Stimulated activated CD4-positive, alpha-beta T cell treated with anti-CD3 and anti-CD28 coated beads, TNF-alpha, amount 100 ng/mL, for 4 hours (primary cell): ENCODE results near the gene PLD1.
"Not testable (repeated sequence)": the region's sequence is repeated elsewhere in the genome, so short reads cannot be mapped to it uniquely, and the experiment has no call there.

Source experiments
- DNase-seq, 3 experiments: peaks; one replicate each; pipeline ENCODE4 v3.0.0-alpha.2; 2020; ENCODE audit warnings: low read depth in 3 of 3

Gene PLD1

GRCh38 chr3:171699601-171700000 is 110.7 kb downstream of the PLD1 start:
- no peak for DNase-seq

DNA sequence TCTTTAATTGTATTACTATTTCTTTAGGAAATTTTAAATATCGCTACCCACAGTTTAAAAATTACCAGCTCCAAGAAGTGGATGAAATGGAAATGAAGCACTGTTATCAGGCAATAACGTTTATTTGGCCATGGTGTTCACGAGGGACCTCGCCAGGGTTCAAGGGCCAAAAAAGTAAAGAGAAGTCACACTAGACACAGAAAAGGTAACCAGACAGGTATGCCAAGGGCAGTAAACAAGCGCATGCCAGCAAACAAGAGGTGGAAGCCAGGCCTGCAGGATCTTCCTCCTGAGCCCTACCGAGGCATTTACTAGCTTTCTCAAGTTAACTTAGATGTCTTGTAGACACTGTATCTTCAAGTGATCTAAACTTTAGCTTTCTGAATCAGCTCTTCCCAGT is 113.5 kb downstream of the PLD1 start:
- DNase-seq, result no peak

DNA sequence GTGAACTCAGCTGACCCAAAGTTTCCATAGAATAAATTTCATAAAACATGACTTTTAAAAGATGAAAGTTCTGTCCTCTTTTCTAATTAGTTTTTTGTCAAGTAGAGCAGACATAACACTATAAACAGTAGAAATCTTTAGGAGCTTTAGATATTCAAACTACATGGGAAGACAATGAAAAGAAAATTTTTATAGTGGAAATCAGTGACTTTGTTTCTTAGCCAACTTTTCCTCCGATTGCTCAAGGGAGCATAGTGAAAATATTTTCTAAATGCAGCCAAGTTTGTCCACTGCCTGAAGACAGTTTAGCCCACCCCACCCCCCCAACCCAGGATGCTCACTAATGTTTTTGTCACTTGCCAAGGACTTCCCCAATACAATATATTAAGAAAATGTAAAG is 114.9 kb downstream of the PLD1 start:
- no peak for DNase-seq

DNA sequence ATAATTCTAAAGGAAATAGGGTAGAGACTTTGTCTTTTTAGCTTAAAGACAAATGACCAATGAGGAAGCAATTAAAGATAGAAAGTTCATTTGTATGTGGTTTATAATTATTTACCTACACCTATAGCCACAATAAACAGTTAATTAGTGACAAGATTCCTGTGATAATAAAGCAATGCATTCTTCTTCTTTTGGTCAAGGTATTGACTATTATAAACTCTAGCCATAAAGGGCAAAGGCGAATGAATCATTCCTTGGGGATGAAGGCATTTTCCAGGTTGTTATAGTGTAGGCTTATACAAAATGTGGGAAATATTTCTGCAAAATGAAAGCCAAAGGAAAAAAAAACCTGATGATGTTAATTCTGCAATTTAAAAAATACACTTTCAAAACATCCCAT is 115.4 kb downstream of the PLD1 start:
- no peak for DNase-seq

DNA sequence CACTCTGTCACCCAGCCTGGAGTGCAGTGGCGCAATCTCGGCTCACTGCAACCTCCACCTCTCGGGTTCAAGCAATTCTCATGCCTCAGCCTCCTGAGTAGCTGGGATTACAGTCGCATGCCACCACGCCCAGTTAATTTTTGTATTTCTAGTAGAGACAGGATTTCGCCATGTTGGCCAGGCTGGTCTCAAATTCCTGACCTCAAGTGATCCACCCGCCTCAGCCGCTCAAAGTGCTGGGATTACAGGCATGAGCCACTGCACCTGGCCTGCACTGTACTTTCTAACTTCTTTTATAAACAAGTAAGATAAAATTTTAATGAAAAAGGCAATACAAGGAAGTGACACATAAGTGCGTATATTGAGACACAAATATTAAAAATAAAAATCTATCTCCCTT is 117.7 kb downstream of the PLD1 start:
- DNase-seq, result not testable (repeated sequence)

GRCh38 chr3:171691485-171691884 is 118.8 kb downstream of the PLD1 start:
- DNase-seq, result no peak

GRCh38 chr3:171690281-171690680 is 120.0 kb downstream of the PLD1 start:
- no peak for DNase-seq

GRCh38 chr3:171688593-171688992 is 121.7 kb downstream of the PLD1 start:
- no peak for DNase-seq

- DNase-seq, result no peak
Measured at GRCh38 chr3:171688002-171688401, 122.3 kb downstream of the PLD1 start.

DNA sequence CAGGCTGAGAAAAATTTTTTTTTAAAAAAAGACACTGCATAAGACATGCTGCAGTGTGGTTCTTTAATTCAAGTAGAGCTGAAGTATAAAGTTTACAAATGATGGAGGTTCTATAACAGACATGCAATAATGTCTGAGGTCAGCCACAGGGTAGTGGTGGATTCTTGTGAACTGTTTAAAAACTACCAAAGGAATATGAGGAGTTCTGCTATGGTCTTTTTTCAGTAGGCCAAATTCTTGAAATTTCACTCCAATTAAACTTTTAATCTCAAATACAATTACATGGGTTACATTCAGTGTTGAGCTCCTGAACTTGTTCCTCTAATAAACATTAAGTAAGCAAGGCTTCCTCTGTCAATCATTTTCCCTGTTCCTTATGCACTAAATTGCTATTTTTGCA is 122.7 kb downstream of the PLD1 start:
- no peak for DNase-seq

DNA sequence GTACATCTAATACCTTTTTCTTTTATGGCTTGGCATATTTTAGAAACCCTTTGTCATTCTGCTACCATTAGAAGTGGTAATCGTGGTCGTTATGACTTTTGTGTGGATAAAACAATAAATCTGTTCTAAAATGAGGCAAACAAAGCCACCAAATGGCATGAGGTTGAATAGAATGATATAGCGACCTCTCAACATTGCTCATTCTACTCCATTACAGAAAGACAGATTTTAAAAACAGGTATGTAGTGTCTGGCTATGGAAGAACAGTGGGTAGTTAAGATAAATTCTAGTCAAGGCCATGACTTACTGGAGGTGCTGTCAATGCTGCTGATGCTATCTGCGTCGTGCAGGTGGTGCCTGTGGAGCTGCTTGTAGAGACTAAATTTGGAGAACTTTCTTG is 123.2 kb downstream of the PLD1 start:
- no peak for DNase-seq

- DNase-seq, result no peak
Measured at GRCh38 chr3:171685116-171685895, 125.0 kb downstream of the PLD1 start.

DNA sequence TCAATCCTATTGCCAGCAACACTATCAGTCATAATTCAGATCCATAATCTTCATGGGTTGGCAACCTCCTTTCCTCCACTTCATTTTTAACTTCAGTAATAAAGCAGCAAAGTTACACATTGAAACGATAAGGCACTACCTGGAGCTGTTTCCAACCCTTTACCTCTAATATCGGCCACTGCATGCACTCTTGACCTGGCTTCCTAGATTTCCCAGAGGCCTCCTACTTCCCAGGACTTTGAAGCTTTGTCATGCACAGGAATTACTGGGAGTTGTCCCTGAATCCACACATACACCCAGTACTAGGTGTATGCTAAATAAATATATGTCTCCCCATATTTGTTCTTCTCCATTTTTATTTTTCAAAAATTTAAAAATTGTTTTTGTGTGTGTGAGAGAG is 126.1 kb downstream of the PLD1 start:
- DNase-seq, result no peak

DNA sequence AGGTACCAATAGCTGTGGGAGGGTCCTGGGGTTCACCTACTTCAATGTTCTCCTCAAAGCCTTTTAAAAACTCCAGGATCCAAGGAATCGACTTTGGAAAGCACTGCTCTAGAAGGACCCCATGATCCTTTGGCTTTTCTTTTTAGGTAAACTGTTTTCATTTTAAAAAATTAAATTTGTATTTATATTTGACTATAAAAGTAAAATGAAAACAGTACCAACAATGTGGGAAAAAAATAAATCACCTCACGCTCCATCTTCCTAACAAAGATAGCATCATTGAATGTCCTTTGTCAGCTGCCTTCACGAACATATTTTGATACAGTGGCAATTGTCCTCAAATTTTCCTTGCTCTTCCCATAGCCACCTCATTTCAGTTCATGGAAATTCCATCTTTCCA is 127.5 kb downstream of the PLD1 start:
- DNase-seq, result no peak

DNA sequence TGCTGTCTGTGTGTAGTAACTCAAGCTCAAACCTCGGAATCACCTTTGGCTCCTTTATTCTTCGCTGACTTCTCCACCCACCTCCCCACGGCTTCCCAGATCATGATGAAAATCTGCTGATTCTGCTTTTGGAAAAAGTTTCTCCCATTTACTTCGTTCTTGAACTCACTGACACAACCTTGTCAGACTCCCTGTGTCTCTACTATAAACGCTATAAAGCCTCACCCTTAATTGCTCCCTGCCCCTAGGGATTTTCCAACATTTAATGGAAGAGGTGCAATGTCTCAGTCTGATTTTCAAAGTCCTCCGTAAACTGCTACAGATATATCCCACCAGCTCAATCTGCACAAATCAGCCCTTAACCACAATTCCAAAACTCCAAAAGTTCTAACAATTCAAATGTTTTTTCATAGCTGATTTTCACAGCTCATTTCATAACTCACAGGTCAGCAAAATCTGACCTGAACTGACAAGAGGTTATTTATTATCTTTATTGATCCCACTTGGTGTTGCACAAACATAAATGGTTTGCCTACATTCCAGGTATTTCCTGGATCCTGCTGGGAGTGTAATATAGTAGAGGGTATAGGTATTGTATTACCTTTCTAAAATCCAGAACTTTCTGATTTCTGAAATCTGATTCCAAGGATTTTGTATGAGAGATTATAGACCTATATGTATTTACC is 129.4 kb downstream of the PLD1 start:
- no peak for DNase-seq

DNA sequence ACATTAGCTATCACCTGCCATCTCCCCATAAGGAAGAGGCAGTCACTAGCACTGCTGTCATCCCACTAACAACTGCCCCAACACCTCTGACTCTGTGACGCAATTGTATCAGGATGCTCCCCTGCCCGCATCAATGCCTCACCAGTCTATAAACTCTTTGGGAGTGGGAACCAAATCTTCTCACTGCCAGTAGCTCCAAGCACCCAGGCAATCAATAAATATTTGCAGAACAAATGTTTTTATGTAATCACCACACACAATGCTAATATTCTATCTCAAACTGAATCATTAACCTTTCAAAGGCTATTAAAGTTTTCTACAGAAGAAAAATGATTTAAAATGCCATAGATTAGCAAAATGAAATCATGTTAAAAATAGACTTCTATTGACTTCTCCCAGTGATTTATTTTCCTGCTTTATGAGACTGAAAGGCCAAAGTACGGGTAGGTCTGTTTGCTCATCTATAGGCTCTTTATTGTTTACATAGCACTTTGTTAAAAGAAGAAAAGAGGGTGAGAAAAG is 131.3 kb downstream of the PLD1 start:
- DNase-seq, result no peak

GRCh38 chr3:171677706-171678105 is 132.6 kb downstream of the PLD1 start:
- DNase-seq, result no peak

DNA sequence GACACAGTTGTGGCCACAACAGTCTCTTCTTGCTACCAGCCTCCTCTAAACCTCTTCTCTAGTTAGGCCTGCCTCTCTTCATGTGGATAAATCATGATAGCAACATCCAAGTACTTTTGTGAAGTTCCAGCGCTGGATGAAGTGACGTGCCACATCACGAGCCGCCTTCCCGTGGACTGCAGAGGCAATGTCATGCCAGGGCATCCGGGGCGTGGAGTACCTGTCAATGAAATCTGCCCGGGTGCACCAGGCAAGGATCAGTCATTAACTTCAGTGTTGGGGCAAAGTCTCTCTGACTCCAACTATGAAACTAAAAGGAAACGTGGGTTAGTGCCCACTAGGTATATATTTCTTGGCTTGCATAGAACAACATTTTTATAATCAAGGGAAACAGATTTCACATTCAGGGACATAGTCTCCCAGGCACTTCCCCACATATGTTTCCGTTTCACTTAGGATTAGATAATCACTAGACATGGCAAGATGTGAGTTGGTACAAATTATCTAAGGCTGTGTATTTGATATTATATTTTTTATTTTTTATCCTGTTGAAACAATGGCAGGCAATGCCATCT is 133.6 kb downstream of the PLD1 start:
- no peak for DNase-seq

- no peak for DNase-seq
Measured at GRCh38 chr3:171673951-171674350, 136.3 kb downstream of the PLD1 start.

DNA sequence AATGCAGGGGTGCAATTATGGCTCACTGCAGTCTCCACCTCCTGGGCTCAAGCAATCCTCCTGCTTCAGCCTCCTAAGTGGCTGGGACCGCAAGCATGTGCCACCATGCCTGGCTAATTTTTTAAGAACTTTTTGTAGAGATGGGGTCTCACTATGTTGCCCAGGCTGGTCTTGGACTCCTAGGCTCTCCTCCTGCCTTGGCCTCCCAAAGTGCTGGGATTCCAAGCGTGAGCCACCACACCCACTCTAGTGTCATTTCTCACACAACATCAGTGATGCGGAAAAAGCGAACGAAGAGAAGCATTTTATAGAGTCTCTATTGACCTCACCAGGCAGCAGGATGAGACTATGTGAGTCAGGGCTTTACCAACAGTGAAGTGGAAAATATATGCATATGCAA is 137.7 kb downstream of the PLD1 start:
- DNase-seq, result no peak

- no peak for DNase-seq
Measured at GRCh38 chr3:171672124-171672523, 138.2 kb downstream of the PLD1 start.

- DNase-seq, result no peak
Measured at GRCh38 chr3:171671709-171672108, 138.6 kb downstream of the PLD1 start.

- DNase-seq, result no peak
Measured at GRCh38 chr3:171666516-171666915, 143.8 kb downstream of the PLD1 start.
